Gastroesophageal sphincter (tissue), 4 donors: ENCODE results near the gene PUDP. TPM values are rescaled to one million over a fixed set of nuclear protein-coding genes. Genes with fewer than 3 reads are reported as not detected.

ENCODE experiments used
- ATAC-seq: fragments of 150-250 bp; one replicate; pipeline ENCODE4 v1.9.1; 2016; ENCODE audit warnings: mild to moderate bottlenecking, moderate library complexity
- H3K27ac ChIP-seq, 4 donors: fragments of 200-600 bp; sonication (generic) in 3 of 4; 1 replicate in 3 of 4; 2 replicates in 1 of 4; pipeline ENCODE4 v1.5.1; 2016 to 2019
- H3K27me3 ChIP-seq: fragments of 200-600 bp; sonication (generic); one replicate; pipeline ENCODE4 v1.5.1; 2019
- H3K36me3 ChIP-seq, 2 donors: fragments of 200-600 bp; sonication (generic); one replicate each; pipeline ENCODE4 v1.5.1; 2019; ENCODE audit warnings: control low read depth in 1 of 2
- H3K4me1 ChIP-seq, 3 donors: fragments of 200-600 bp; sonication (generic); 1 replicate in 2 of 3; 2 replicates in 1 of 3; pipeline ENCODE4 v1.5.1; 2016 to 2019; ENCODE audit warnings: control low read depth in 2 of 3
- H3K4me3 ChIP-seq, 2 donors: fragments of 200-600 bp; sonication (generic); one replicate each; pipeline ENCODE4 v1.5.1; 2019; ENCODE audit warnings: mild to moderate bottlenecking in 1 of 2, moderate library complexity in 1 of 2
- H3K9me3 ChIP-seq, 3 donors: fragments of 200-600 bp; sonication (generic); one replicate each; pipeline ENCODE4 v1.5.1; 2017 to 2019; ENCODE audit warnings: control low read depth in 2 of 3
- CTCF ChIP-seq, 4 experiments: fragments of 200-600 bp in 2 of 4; fragments of 450-650 bp in 2 of 4; sonication (generic) in 1 of 4; IDR thresholded peaks; one replicate each; pipeline ENCODE4 v1.5.1; 2017 to 2019; ENCODE audit warnings: antibody characterized with exemption in 4 of 4, mild to moderate bottlenecking in 2 of 4, moderate library complexity in 2 of 4
- EP300 ChIP-seq: sonication (generic); formaldehyde crosslinking; IDR thresholded peaks from one replicate; pipeline ENCODE4 v1.6.1; 2017; ENCODE audit warnings: antibody characterized with exemption, mild to moderate bottlenecking
- POLR2A ChIP-seq, 2 donors: fragments of 450-650 bp; IDR thresholded peaks; one replicate each; pipeline ENCODE4 v1.6.1; 2017; ENCODE audit warnings: antibody characterized with exemption in 2 of 2, mild to moderate bottlenecking in 2 of 2, moderate library complexity in 1 of 2
- POLR2AphosphoS5 ChIP-seq: sonication (generic); formaldehyde crosslinking; IDR thresholded peaks from one replicate; pipeline ENCODE4 v1.6.1; 2017; ENCODE audit warnings: antibody characterized with exemption
- WGBS, 2 donors: methylation state at CpG; one replicate each; pipeline ENCODE4 v1.1.5; 2018; ENCODE audit warnings: low coverage in 1 of 2; 5-methylcytosine and 5-hydroxymethylcytosine counted together
- total RNA-seq, 4 donors: library from RNA; depleted of rRNA; stranded (reverse); fragments of >200 nt; gene quantifications; one replicate each; pipeline ENCODE4 v1.1.0, GENCODE V29; 2016

The PUDP gene
- total RNA-seq, 4 donors from 2014 or later = 4.8 to 10.5 (median 8.1) TPM

GRCh38 chrX:7091923-7092322 is 56.0 kb downstream of the PUDP start:
- H3K4me1 ChIP-seq = no peaks in the 10 kb centered on the region
- no peaks in the 10 kb centered on the region for H3K27me3 ChIP-seq
- no peak overlapping the region for H3K4me3 ChIP-seq
- no peak for ATAC-seq
- no peak for TF ChIP-seq EP300
- TF ChIP-seq POLR2A (IDR thresholded peaks at IDR 0.05) = no peak
- no peak for TF ChIP-seq CTCF (IDR thresholded peaks at IDR 0.05)
- TF ChIP-seq POLR2AphosphoS5 = no peak
- H3K9me3 ChIP-seq = no peaks in the 10 kb centered on the region
- 92 to 94% methylated on average over 4 of the region's 4 CpGs for WGBS, 2 donors
- no peaks in the 10 kb centered on the region for H3K36me3 ChIP-seq
- no peak overlapping the region for H3K27ac ChIP-seq

- no peak for ATAC-seq
- Histone ChIP-seq H3K4me3 (no peak overlapping the region), H3K9me3 (no peaks in the 10 kb centered on the region), H3K36me3 (no peaks in the 10 kb centered on the region), H3K27me3 (no peaks in the 10 kb centered on the region), H3K27ac (no peak overlapping the region), H3K4me1 (no peaks in the 10 kb centered on the region)
- TF ChIP-seq POLR2A (IDR thresholded peaks at IDR 0.05) (no peak), EP300 (no peak), POLR2AphosphoS5 (no peak), CTCF (IDR thresholded peaks at IDR 0.05) (no peak)
- 95% methylated on average over 4 of the region's 4 CpGs; no CpG with 5 or more reads in 1 of the 2 donors for WGBS, 2 donors
Observed at GRCh38 chrX:7090641-7091040, 57.3 kb downstream of the PUDP start.

- Histone ChIP-seq H3K4me1 (no peaks in the 10 kb centered on the region), H3K36me3 (no peaks in the 10 kb centered on the region), H3K4me3 (no peak overlapping the region), H3K27ac (no peak overlapping the region), H3K27me3 (no peaks in the 10 kb centered on the region), H3K9me3 (no peaks in the 10 kb centered on the region)
- 86 to 89% methylated on average over 5 to 6 of the region's 8 CpGs for WGBS, 2 donors
- no peak for ATAC-seq
- no peak for TF ChIP-seq CTCF (IDR thresholded peaks at IDR 0.05)
- TF ChIP-seq POLR2AphosphoS5 = no peak
- TF ChIP-seq POLR2A (IDR thresholded peaks at IDR 0.05) = no peak
- TF ChIP-seq EP300 = no peak
Observed at GRCh38 chrX:7088968-7089615, 58.9 kb downstream of the PUDP start.

- Histone ChIP-seq H3K4me3 (no peak overlapping the region), H3K4me1 (no peaks in the 10 kb centered on the region), H3K27ac (no peak overlapping the region), H3K27me3 (no peaks in the 10 kb centered on the region), H3K9me3 (no peaks in the 10 kb centered on the region), H3K36me3 (no peaks in the 10 kb centered on the region)
- ATAC-seq = no peak
- TF ChIP-seq CTCF (IDR thresholded peaks at IDR 0.05) = no peak
- no peak for TF ChIP-seq POLR2AphosphoS5
- no peak for TF ChIP-seq POLR2A (IDR thresholded peaks at IDR 0.05)
- TF ChIP-seq EP300 = no peak
- 71 to 79% methylated on average over 2 to 3 of the region's 3 CpGs for WGBS, 2 donors
Observed at GRCh38 chrX:7086384-7086783, 61.6 kb downstream of the PUDP start.

- Histone ChIP-seq H3K27ac (no peak overlapping the region), H3K9me3 (no peaks in the 10 kb centered on the region), H3K27me3 (no peaks in the 10 kb centered on the region), H3K36me3 (no peaks in the 10 kb centered on the region), H3K4me3 (no peak overlapping the region), H3K4me1 (no peaks in the 10 kb centered on the region)
- no peak for ATAC-seq
- no peak for TF ChIP-seq EP300
- no peak for TF ChIP-seq POLR2A (IDR thresholded peaks at IDR 0.05)
- TF ChIP-seq POLR2AphosphoS5 = no peak
- WGBS, 2 donors = 82 to 85% methylated on average over 1 to 3 of the region's 3 CpGs
Observed at GRCh38 chrX:7085879-7086278, 62.1 kb downstream of the PUDP start.
